Brain microvascular endothelial cell (primary cell): ENCODE measurements around the gene ADAMTS4.

Experiments used
- DNase-seq: peaks from one replicate; pipeline ENCODE4 v3.0.0-alpha.2; 2020
- H3K27ac ChIP-seq: fragments of 250-450 bp; sonication (Bioruptor Pico); 2 replicates; pipeline ENCODE4 v1.5.1; 2020; ENCODE audit warnings: mild to moderate bottlenecking, moderate library complexity
- H3K27me3 ChIP-seq: fragments of 250-450 bp; sonication (Bioruptor Pico); replicated peaks from 2 replicates; pipeline ENCODE4 v1.5.1; 2020; ENCODE audit warnings: mild to moderate bottlenecking
- H3K36me3 ChIP-seq: fragments of 250-450 bp; sonication (Bioruptor Pico); replicated peaks from 2 replicates; pipeline ENCODE4 v1.5.1; 2020; ENCODE audit warnings: mild to moderate bottlenecking
- H3K4me3 ChIP-seq: 2 replicates; pipeline ENCODE4 v1.5.1; 2011; ENCODE audit warnings: low read depth, mild to moderate bottlenecking, control low read depth, low read length, moderate library complexity
- in situ Hi-C: cut with HindIII; loops from 2 replicates; pipeline ENCODE4 v1.10.0; 2017; ENCODE audit warnings: low sequenced_read_pairs, low pct_ligation_motif_present
- TF ChIP-seq, protein P1 (sequence below): IDR thresholded peaks from 2 replicates; pipeline ENCODE4 v1.5.1; 2011; ENCODE audit warnings: low read depth, mild to moderate bottlenecking, moderate library complexity, low read length, control low read depth, inconsistent platforms; ENCODE audit errors: missing control alignments

ADAMTS4 gene

DNA sequence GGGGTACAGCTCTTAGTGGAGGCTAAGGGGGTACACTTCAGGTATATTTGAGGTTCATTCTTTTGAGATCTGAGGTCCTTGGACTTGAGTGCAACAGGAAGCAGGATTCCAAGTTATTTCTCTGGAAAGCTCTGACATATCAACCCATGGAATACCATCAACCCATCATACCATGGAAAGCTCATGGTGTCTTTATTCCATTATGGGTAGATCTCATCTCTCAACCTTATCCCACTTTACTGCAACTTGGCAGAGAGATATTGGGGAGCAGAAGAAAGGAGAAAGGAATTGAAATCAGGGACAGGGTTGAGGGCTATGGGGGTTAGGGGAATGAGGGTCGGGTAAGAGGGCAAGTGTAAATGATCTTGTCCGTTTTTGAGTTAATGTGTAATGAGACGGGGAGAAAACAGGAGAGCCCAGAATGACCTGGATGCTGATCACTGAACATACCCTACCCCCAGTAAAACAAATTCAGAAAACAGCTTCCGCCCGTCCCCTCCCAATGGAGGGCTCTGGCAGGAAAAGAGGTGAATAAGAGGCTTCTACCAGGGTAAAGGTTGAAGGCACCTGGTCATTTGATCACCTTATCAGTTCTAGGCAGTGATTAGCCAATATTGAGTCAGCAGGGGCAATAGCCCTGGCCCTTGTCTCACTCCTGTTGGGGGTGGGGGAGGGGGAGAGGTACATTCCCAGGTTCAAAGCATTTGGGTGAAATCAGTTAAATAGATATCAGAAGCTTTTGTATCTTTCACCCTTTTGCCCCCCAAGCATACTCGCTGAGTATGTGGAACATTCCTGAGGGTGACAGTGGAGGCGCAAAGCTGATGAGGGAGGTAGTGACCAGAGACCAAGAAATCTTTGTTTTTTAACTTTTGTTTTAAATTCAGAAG lies 25.2 kb upstream of the ADAMTS4 start:
- in situ Hi-C loops, result loop anchor here (25.0 kb wide), 1 partner anchor 163 kb away; no protein-coding TSS in a partner anchor
- no peaks in the 10 kb centered on the region for H3K27me3 ChIP-seq
- TF ChIP-seq, protein P1, sequence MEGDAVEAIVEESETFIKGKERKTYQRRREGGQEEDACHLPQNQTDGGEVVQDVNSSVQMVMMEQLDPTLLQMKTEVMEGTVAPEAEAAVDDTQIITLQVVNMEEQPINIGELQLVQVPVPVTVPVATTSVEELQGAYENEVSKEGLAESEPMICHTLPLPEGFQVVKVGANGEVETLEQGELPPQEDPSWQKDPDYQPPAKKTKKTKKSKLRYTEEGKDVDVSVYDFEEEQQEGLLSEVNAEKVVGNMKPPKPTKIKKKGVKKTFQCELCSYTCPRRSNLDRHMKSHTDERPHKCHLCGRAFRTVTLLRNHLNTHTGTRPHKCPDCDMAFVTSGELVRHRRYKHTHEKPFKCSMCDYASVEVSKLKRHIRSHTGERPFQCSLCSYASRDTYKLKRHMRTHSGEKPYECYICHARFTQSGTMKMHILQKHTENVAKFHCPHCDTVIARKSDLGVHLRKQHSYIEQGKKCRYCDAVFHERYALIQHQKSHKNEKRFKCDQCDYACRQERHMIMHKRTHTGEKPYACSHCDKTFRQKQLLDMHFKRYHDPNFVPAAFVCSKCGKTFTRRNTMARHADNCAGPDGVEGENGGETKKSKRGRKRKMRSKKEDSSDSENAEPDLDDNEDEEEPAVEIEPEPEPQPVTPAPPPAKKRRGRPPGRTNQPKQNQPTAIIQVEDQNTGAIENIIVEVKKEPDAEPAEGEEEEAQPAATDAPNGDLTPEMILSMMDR, result no peak
- DNase-seq, result no peak
- H3K4me3 ChIP-seq, result no peak overlapping the region
- H3K36me3 ChIP-seq, result peaks cover 14% of the 10 kb centered on the region
- no peak overlapping the region for H3K27ac ChIP-seq

DNA sequence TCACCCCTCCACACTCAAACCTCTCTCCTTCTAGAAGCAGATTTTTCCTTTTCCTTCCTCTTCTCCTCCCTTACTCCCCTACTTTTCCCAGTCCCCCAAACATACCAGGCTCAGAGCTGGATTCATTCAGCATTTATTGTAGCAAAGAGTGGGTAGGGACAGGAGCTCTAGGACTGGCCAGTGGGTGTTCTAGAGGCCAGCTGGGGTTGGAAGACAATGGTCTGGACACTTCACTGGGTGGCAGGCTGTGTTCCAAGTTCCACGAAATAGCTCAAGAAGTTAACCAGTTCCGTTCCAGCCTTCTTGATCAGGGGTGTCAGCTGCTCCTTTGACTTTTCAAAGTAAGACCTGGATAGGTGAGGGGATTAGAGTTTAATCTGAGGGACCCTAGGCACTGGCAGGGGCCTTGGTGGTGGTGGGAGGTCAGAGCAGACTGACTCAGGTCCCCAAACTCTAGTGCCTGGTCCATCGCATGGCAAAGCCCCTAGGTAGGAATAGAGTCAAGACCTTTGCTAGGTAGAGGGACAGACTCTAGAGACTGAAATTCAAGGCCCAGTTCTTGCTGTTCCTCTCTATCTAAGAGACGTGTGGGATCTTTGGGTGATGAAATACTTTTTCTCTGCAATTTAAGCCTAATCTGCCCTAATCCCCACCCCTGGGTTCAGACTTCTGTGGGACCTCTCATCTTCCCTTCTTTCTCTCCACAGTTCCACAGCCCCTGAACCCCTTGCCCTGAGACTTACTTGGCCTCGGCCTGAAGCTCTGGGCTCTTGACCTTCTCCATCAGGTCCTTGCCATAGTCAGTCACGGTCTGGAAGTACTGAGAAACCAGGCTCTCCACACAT lies 23.5 kb upstream of the ADAMTS4 start:
- no peaks in the 10 kb centered on the region for H3K27me3 ChIP-seq
- TF ChIP-seq, protein P1, result no peak
- no peaks in the 10 kb centered on the region for H3K36me3 ChIP-seq
- H3K27ac ChIP-seq, result no peak overlapping the region
- in situ Hi-C loops, result loop anchor here (25.0 kb wide), 1 partner anchor 165 kb away; no protein-coding TSS in a partner anchor
- no peak overlapping the region for H3K4me3 ChIP-seq
- DNase-seq, result no peak

DNA sequence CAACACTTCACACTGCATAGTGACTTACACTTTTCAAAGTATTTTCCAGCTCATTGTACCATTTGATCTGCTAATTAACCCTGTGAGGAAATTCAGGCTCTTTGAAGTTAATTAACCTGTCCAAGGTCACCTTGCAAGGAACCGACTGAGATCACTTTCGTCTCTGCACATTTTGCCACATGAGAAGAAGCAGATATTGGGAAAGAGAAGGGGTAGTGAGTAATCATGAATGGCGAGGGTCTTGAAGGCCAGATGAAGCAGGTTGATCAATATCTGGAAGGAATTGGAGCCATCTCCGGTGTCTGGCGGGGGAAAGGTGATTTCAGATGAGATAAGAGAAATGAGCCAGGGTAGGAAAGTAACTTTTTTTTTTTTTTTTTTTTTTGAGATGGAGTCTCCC lies 21.1 kb upstream of the ADAMTS4 start:
- Histone ChIP-seq H3K4me3 (no peak overlapping the region), H3K36me3 (peaks cover 5% of the 10 kb centered on the region), H3K27ac (no peak overlapping the region), H3K27me3 (no peaks in the 10 kb centered on the region)
- in situ Hi-C loops, result loop anchor here (25.0 kb wide), 1 partner anchor 167 kb away; no protein-coding TSS in a partner anchor
- TF ChIP-seq, protein P1, result no peak
- DNase-seq, result no peak

DNA sequence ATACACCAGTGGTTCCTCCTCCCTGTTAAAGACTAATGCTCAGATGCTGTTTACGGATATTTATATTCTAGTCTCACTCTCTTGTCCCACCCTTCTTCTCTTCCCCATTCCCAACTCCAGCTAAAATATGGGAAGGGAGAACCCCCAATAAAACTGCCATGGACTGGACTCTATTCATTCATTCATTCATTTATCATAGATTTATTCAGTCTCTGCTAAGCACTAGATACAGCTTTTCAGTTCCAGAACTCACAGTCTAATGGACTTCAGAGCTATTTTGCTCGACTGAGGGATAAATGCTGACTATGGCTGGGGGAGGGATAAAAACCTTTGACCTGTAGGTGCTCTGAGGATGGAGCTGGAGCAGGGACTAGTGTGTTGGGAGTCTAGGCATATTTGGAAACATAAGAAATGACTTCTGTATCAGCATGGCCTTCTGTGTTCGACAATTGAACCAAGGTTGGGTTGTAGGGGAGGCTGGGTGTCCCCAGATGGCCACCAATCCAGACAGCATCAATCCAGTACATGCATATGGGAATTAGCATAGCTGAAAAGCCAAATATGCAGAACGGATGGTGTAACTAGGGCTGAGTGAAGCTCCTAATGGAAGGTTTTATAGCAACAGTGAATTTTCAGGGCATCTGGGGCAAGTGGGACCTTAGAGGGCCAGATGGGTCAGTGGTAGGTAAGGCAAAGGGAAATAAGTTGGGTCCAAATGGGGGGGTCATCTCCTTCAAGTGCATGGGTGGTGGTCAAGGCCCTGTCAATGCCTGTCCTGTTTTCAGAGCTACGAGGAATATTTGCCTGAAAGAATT lies 20.4 kb upstream of the ADAMTS4 start:
- TF ChIP-seq, protein P1, result no peak
- peaks cover 11% of the 10 kb centered on the region for H3K36me3 ChIP-seq
- in situ Hi-C loops, result loop anchor here (25.0 kb wide), 1 partner anchor 168 kb away; no protein-coding TSS in a partner anchor
- no peaks in the 10 kb centered on the region for H3K27me3 ChIP-seq
- no peak overlapping the region for H3K27ac ChIP-seq
- H3K4me3 ChIP-seq, result no peak overlapping the region
- DNase-seq, result no peak
